GM12878 (cell line): Measurements from ENCODE around the gene EVA1A. TPM values are rescaled to one million over a fixed set of nuclear protein-coding genes. Genes with fewer than 3 reads are reported as not detected.

Source experiments
- E2F4 ChIP-seq: IDR thresholded peaks from 2 replicates; pipeline ENCODE4 v1.6.1; 2012; ENCODE audit warnings: low read depth, low read length, improper control_type of control experiment
- EP300 ChIP-seq, 2 experiments: fragments of 150-350 bp in 1 of 2; IDR thresholded peaks; 2 replicates each; pipeline ENCODE4 v1.6.1; 2011 to 2012; ENCODE audit warnings: low read depth in 2 of 2, low read length in 2 of 2, borderline replicate concordance in 1 of 2, improper control_type of control experiment in 1 of 2, inconsistent platforms in 1 of 2; ENCODE audit not compliant: control insufficient read depth in 1 of 2
- EZH2 ChIP-seq: IDR thresholded peaks from 2 replicates; pipeline ENCODE4 v1.6.1; 2012; ENCODE audit warnings: low read depth, mild to moderate bottlenecking, control low read depth, inconsistent platforms, low read length, borderline replicate concordance; ENCODE audit not compliant: control insufficient read depth
- IRF4 ChIP-seq: IDR thresholded peaks from 2 replicates; pipeline ENCODE4 v1.6.1; 2011; ENCODE audit warnings: low read depth, low read length
- KDM1A ChIP-seq: fragments of 200-600 bp; sonication (generic); IDR thresholded peaks from 2 replicates; pipeline ENCODE4 v1.6.1; 2016; ENCODE audit warnings: borderline replicate concordance
- MXI1 ChIP-seq: fragments of 150-350 bp; IDR thresholded peaks from 2 replicates; pipeline ENCODE4 v1.6.1; 2011; ENCODE audit warnings: low read depth, mild to moderate bottlenecking, inconsistent platforms, low read length, improper control_type of control experiment
- NR2C1 ChIP-seq: fragments of 450-650 bp; IDR thresholded peaks from 2 replicates; pipeline ENCODE4 v1.6.1; 2017; ENCODE audit warnings: antibody characterized with exemption, mild to moderate bottlenecking, moderate library complexity
- NR2F1 ChIP-seq: fragments of 450-650 bp; conservative IDR thresholded peaks from 2 replicates; pipeline ENCODE4 v1.6.1; 2017; ENCODE audit warnings: mild to moderate bottlenecking
- PRDM15 ChIP-seq: fragments of 450-650 bp; formaldehyde crosslinking; IDR thresholded peaks from 2 replicates; pipeline ENCODE4 v1.4.0; 2020; ENCODE audit warnings: mild to moderate bottlenecking, moderate library complexity
- SUZ12 ChIP-seq: fragments of 200-600 bp; sonication (generic); IDR thresholded peaks from one replicate; pipeline ENCODE4 v1.6.1; 2018; ENCODE audit warnings: antibody characterized with exemption, mild to moderate bottlenecking; ENCODE audit not compliant: unreplicated experiment
- USF2 ChIP-seq: IDR thresholded peaks from 2 replicates; pipeline ENCODE4 v1.6.1; 2011; ENCODE audit warnings: low read depth, low read length, improper control_type of control experiment, borderline replicate concordance
- polyA plus RNA-seq, 11 experiments: library from polyadenylated mRNA; depleted of rRNA in 4 of 11; unstranded in 6 of 11; stranded (reverse) in 5 of 11; fragments of >200 nt; fragmentation: Nextera tagmentation in 4 of 11; fragmentation: Illumina TruSeq in 1 of 11; extraction: Ambion mirVana in 4 of 11; extraction: Trizol in 1 of 11; gene quantifications; 1 replicate in 1 of 11; 2 replicates in 10 of 11; pipeline versions ENCODE4 v1.2.1 to v1.2.3, GENCODE V29; 2011 to 2016; ENCODE audit warnings: inconsistent platforms in 2 of 11, missing spikeins in 2 of 11, low read depth in 1 of 11
- total RNA-seq, 4 experiments: library from RNA; depleted of rRNA in 3 of 4; stranded (reverse); fragments of >200 nt in 3 of 4; fragmentation: Illumina TruSeq in 1 of 4; extraction: Trizol in 1 of 4; gene quantifications; 2 replicates each; pipeline versions ENCODE4 v1.2.1 to v1.2.3, GENCODE V29; 2013 to 2021

The EVA1A gene
- total and polyA plus RNA-seq, 10 of the 15 experiments (the other 5 are each of a cell fraction or from before 2014, with no cell fraction given) = 0.13 to 1.0 (median 0.34) TPM; not detected in 5

- TF ChIP-seq PRDM15 (no peak), NR2F1 (no peak), KDM1A (no peak), MXI1 (no peak), EP300 (IDR thresholded peaks at IDR 0.05; ENCODE audit: borderline replicate concordance in 1 of 2, control insufficient read depth in 1 of 2, low read depth in 2 of 2, low read length in 2 of 2) (no peak), EZH2 (no peak), USF2 (no peak), SUZ12 (no peak), NR2C1 (no peak), E2F4 (no peak), IRF4 (no peak)
- TF ChIP-seq, all 136 proteins: peak for 0
Measured at GRCh38 chr2:75515584-75516368, 45.0 kb downstream of the EVA1A start (continued).
